B cell (primary cell): ENCODE measurements around the gene RNF150. TPM values are rescaled to one million over a fixed set of nuclear protein-coding genes. Genes with fewer than 3 reads are reported as not detected.

ENCODE experiments used
- ATAC-seq: fragments of 200-7000 bp; cut with Tn5 transposase; one replicate; pipeline ENCODE4 v1.10.0; 2021; ENCODE audit warnings: low read depth, mild to moderate bottlenecking, moderate number of reproducible peaks, moderate library complexity
- CTCF ChIA-PET: fragments of 350-600 bp; sonication (Branson Sonifier 250); formaldehyde crosslinking; loops from one replicate; lab custom pipeline; 2021; ENCODE audit warnings: antibody characterized with exemption, inconsistent platforms; lab: Charles Lee
- POLR2A ChIA-PET: fragments of 350-600 bp; sonication (Branson Sonifier 250); formaldehyde crosslinking; loops from one replicate; lab custom pipeline; 2021; ENCODE audit warnings: antibody characterized with exemption; lab: Charles Lee
- DNase-seq: peaks from one replicate; pipeline ENCODE4 v3.0.0; 2013
- H2AFZ ChIP-seq: 2 replicates; pipeline ENCODE4 v1.6.1; 2012; ENCODE audit warnings: mild to moderate bottlenecking, low read depth, low read length; ENCODE audit not compliant: insufficient read depth, poor library complexity, severe bottlenecking
- H3K27ac ChIP-seq, 2 donors: 1 replicate in 1 of 2; 2 replicates in 1 of 2; pipeline ENCODE4 v1.5.1; 2012 to 2013; ENCODE audit warnings: low read length in 2 of 2, mild to moderate bottlenecking in 2 of 2, moderate library complexity in 1 of 2
- H3K27me3 ChIP-seq, 4 experiments: fragments of 200-600 bp in 1 of 4; sonication (generic) in 1 of 4; replicated peaks in 1 of 4; 1 replicate in 2 of 4; 2 replicates in 2 of 4; pipeline versions ENCODE4 v1.6.1 to v1.7.0; 2013 to 2016; ENCODE audit warnings: low read length in 3 of 4, mild to moderate bottlenecking in 2 of 4, mixed read lengths in 1 of 4, moderate library complexity in 1 of 4; ENCODE audit not compliant: insufficient read depth in 4 of 4, control insufficient read depth in 3 of 4; ENCODE audit errors: control extremely low read depth in 1 of 4
- H3K36me3 ChIP-seq, 2 experiments: replicated peaks in 1 of 2; 1 replicate in 1 of 2; 2 replicates in 1 of 2; pipeline versions ENCODE4 v1.6.1 to v1.7.1; 2013; ENCODE audit warnings: low read length in 1 of 2; ENCODE audit not compliant: insufficient read depth in 2 of 2, control insufficient read depth in 1 of 2; ENCODE audit errors: control extremely low read depth in 1 of 2, extremely low read depth in 1 of 2
- H3K4me1 ChIP-seq, 2 donors: fragments of 200-600 bp in 1 of 2; sonication (generic) in 1 of 2; 1 replicate in 1 of 2; 2 replicates in 1 of 2; pipeline versions ENCODE4 v1.5.1 to v1.6.1; 2013 to 2017; ENCODE audit warnings: low read length in 2 of 2; ENCODE audit not compliant: control insufficient read depth in 2 of 2, insufficient read depth in 2 of 2
- H3K4me2 ChIP-seq: replicated peaks from 2 replicates; pipeline ENCODE3; 2012; ENCODE audit warnings: mild to moderate bottlenecking, low read depth, low read length; ENCODE audit not compliant: poor library complexity, severe bottlenecking
- H3K4me3 ChIP-seq, 5 experiments: fragments of 200-600 bp in 1 of 5; sonication (generic) in 1 of 5; 1 replicate in 3 of 5; 2 replicates in 2 of 5; pipeline versions ENCODE4 v1.5.1 to v1.7.0; 2011 to 2016; ENCODE audit warnings: low read length in 4 of 5, mild to moderate bottlenecking in 4 of 5, low read depth in 2 of 5, control low read depth in 1 of 5, moderate library complexity in 1 of 5; ENCODE audit not compliant: insufficient read depth in 1 of 5; ENCODE audit errors: control extremely low read depth in 1 of 5, extremely low read depth in 1 of 5
- H3K79me2 ChIP-seq: fragments of 200-600 bp; sonication (generic); one replicate; pipeline ENCODE4 v1.6.0; 2016; ENCODE audit warnings: low read length; ENCODE audit not compliant: control insufficient read depth, insufficient read depth
- H3K9ac ChIP-seq: fragments of 200-600 bp; sonication (generic); 2 replicates; pipeline ENCODE4 v1.6.1; 2017; ENCODE audit warnings: mild to moderate bottlenecking, low read length, moderate library complexity
- H3K9me3 ChIP-seq, 3 donors: one replicate each; pipeline versions ENCODE4 v1.6.1 to v1.7.1; 2013; ENCODE audit warnings: low read length in 2 of 3; ENCODE audit not compliant: control insufficient read depth in 2 of 3, insufficient read depth in 1 of 3; ENCODE audit errors: control extremely low read depth in 1 of 3
- H4K20me1 ChIP-seq: 2 replicates; pipeline ENCODE4 v1.6.0; 2012; ENCODE audit warnings: mild to moderate bottlenecking, low read length; ENCODE audit not compliant: insufficient read depth, control insufficient read depth, poor library complexity, severe bottlenecking
- H3K27ac Mint-ChIP-seq: one replicate; pipeline ENCODE4 v1.8.0; 2021; ENCODE audit warnings: mixed read lengths
- H3K27me3 Mint-ChIP-seq: one replicate; pipeline ENCODE4 v1.8.0; 2021; ENCODE audit warnings: mixed read lengths
- H3K4me1 Mint-ChIP-seq: one replicate; pipeline ENCODE4 v1.8.0; 2021; ENCODE audit warnings: mixed read lengths
- H3K4me3 Mint-ChIP-seq: one replicate; pipeline ENCODE4 v1.8.0; 2021; ENCODE audit warnings: mixed read lengths
- H3K9me3 Mint-ChIP-seq: one replicate; pipeline ENCODE4 v1.8.0; 2022; ENCODE audit warnings: mixed read lengths; ENCODE audit not compliant: insufficient read depth
- CTCF ChIP-seq: fragments of 200-600 bp; IDR thresholded peaks from one replicate; pipeline ENCODE4 v1.8.0; 2022; ENCODE audit warnings: antibody characterized with exemption, mild to moderate bottlenecking
- EZH2 ChIP-seq: IDR thresholded peaks from 2 replicates; pipeline ENCODE4 v1.6.1; 2012; ENCODE audit warnings: borderline replicate concordance, low read depth, mild to moderate bottlenecking, moderate library complexity, low read length; ENCODE audit not compliant: insufficient read depth, poor library complexity, severe bottlenecking
- WGBS: methylation state at CpG from one replicate; pipeline ENCODE4 v1.1.5; 2013; ENCODE audit warnings: missing lambda C conversion rate; ENCODE audit not compliant: insufficient coverage; 5-methylcytosine and 5-hydroxymethylcytosine counted together
- intact Hi-C: fragments of 100-400 bp; cut with micrococcal nuclease; formaldehyde crosslinking; loops from one replicate; pipeline ENCODE4 v1.10.0; 2022
- polyA plus RNA-seq: library from polyadenylated mRNA; depleted of rRNA; stranded (reverse); fragments of >200 nt; gene quantifications from 2 replicates; pipeline ENCODE4 v1.2.3, GENCODE V29; 2012
- total RNA-seq, 2 donors: library from RNA; stranded (reverse); fragments of 120-200 nt in 1 of 2; gene quantifications; 1 replicate in 1 of 2; 2 replicates in 1 of 2; pipeline versions ENCODE4 v1.2.3 to v1.2.4, GENCODE V29; 2013 to 2022

Gene RNF150
- total and polyA plus RNA-seq, 2 donors (not counting 1 experiment from before 2014, with no cell fraction given), result not detected

GRCh38 chr4:141035920-141036319 is 97.3 kb downstream of the RNF150 start:
- DNase-seq (no peak), ATAC-seq (no peak)
- Histone ChIP-seq H4K20me1 (no peaks in the 10 kb centered on the region), H3K36me3 (no peaks in the 10 kb centered on the region), H3K79me2 (no peaks in the 10 kb centered on the region), H3K27me3 (no peaks in the 10 kb centered on the region), H3K4me2 (no peak overlapping the region), H3K9ac (no peak overlapping the region), H3K4me1 (no peaks in the 10 kb centered on the region), H3K4me3 (no peak overlapping the region), H3K9me3 (no peaks in the 10 kb centered on the region), H2AFZ (no peak overlapping the region), H3K27ac (no peak overlapping the region)
- no peak overlapping the region for H3K27ac Mint-ChIP-seq
- intact Hi-C loops, result no loop called here
- H3K27me3 Mint-ChIP-seq, result peaks cover 7% of the 10 kb centered on the region
- CTCF ChIA-PET, result no interaction called here
- no peak overlapping the region for H3K4me3 Mint-ChIP-seq
- no peak for TF ChIP-seq CTCF
- TF ChIP-seq EZH2, result no peak
- no peaks in the 10 kb centered on the region for H3K4me1 Mint-ChIP-seq
- POLR2A ChIA-PET, result no interaction called here
- H3K9me3 Mint-ChIP-seq, result peaks cover 3% of the 10 kb centered on the region

- H3K9me3 Mint-ChIP-seq, result no peaks in the 10 kb centered on the region
- Histone ChIP-seq H3K27me3 (no peaks in the 10 kb centered on the region), H3K9me3 (no peaks in the 10 kb centered on the region), H3K4me2 (no peak overlapping the region), H3K4me3 (no peak overlapping the region), H3K9ac (no peak overlapping the region), H3K4me1 (no peaks in the 10 kb centered on the region), H4K20me1 (no peaks in the 10 kb centered on the region), H3K36me3 (no peaks in the 10 kb centered on the region), H3K79me2 (no peaks in the 10 kb centered on the region), H2AFZ (no peak overlapping the region), H3K27ac (no peak overlapping the region)
- no peak for DNase-seq
- no peaks in the 10 kb centered on the region for H3K4me1 Mint-ChIP-seq
- WGBS, result no CpG with 5 or more reads among the region's 2 CpGs
- CTCF ChIA-PET, result no interaction called here
- no peak for ATAC-seq
- no peak overlapping the region for H3K27ac Mint-ChIP-seq
- no peak overlapping the region for H3K4me3 Mint-ChIP-seq
- intact Hi-C loops, result no loop called here
- TF ChIP-seq CTCF, result no peak
- TF ChIP-seq EZH2, result no peak
- peaks cover 17% of the 10 kb centered on the region for H3K27me3 Mint-ChIP-seq
- POLR2A ChIA-PET, result no interaction called here
These were observed 105.2 kb downstream of the RNF150 start for GRCh38 chr4:141028024-141028529.
